ENCODE data around the gene QSOX2.

QSOX2 gene

DNA sequence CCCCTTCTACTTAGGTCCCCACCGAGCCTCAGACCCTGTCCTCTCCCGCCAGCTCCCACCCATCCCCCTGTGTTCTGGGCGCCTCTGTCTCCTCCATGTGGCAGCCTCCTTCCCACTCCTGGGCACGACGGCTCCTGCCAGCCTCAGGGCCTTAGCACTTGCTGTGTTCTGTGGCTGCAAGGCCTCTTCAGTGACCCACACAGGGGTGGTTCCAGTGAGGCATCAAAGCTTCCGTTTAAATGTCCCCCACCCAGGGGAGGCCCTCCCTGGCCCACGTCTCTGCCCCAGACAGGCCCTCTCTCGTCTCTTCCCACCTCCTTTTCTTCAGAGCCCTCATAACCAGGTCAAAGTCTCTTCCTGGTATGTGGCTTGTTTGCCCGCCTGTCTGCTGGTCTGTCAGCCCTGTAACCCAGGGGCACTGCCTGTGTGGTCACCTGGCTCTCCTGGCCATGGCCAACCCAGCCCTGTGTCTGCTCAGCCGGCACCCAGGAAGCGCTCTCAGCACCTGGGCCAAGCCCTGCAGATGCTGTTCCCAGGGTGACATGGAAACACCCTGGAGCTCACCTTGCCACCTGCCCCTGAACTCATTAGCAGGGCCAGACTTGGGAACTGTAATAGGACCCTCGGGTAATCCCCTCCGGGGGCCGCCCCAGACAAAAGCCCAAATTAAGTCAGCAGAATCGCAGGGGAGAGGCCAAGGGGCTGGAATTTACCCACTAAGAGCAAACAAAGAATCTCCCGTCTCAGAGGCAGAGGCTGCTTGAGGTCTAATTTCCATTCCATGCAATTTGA, 74.4 kb downstream of the QSOX2 start:
- DNase-seq: no peak

GRCh38 chr9:136170006-136170901, 75.4 kb downstream of the QSOX2 start:
- peak; percentile 42 for DNase-seq

DNA sequence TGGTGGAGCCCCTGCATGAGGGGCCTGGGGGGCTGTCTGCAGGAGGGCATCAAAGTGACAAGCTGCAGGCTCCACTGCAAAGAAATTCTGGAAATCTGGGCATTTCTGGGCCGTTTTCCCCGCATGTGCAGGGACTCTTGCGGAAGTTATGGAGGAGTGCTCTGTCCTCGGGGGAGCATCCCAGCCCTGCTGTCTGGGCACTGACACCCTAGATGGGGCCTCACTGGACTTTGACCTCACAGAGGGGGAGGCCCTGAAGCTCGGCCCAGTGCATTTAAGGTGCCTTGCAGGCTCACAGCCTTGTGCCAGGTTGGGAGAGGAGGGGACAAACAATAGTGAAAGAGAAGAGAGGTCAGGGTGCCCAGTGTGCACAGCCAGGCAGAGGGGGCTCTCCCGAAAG, 76.1 kb downstream of the QSOX2 start:
- no peak for DNase-seq

GRCh38 chr9:136163248-136163850, 82.3 kb downstream of the QSOX2 start:
- no peak for DNase-seq

GRCh38 chr9:136160995-136161610, 84.5 kb downstream of the QSOX2 start:
- DNase-seq: no peak

DNA sequence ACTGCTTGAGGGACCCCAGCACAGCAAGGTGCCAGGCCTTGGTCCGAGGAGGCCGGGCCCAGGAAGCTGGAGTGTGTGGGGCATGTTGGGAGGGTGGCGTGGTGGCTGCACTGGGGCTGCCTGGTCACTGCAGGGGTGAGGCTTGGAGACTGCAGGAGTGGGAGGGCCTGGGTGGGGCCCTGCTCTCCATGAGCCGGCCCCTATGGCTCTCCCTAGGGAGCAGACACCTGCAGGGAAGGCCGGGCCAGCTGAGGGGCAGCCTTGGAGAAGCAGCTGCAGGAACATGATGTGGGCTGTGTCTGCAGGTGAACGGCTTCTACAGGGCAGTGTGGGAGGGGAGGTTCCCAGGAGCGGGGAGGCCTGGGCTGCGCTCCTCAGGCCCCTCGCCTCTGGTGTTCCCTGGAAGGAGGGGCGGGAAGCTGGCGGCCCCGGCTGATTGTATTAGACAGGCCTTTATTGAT, 85.2 kb downstream of the QSOX2 start:
- no peak for DNase-seq

DNA sequence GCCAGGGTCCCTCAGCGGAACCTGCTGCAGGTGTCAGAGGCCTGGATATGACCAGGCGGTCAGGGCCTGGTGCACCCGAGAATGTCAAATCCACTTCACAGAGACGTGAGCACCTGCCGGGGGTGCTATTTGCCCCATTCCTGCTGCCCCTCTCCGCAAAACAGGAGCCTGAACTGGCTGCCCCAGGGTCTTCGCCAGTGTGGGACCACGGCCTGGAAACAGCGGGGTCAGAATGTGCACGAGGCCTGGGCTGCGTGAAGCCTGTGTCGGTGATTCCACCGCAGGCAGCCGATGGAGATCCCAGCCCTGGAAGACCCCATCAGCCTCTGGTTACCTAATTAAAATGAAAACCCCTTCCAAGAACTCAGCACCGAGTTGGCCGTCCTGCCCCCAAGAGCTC, 85.8 kb downstream of the QSOX2 start:
- no peak for DNase-seq

DNA sequence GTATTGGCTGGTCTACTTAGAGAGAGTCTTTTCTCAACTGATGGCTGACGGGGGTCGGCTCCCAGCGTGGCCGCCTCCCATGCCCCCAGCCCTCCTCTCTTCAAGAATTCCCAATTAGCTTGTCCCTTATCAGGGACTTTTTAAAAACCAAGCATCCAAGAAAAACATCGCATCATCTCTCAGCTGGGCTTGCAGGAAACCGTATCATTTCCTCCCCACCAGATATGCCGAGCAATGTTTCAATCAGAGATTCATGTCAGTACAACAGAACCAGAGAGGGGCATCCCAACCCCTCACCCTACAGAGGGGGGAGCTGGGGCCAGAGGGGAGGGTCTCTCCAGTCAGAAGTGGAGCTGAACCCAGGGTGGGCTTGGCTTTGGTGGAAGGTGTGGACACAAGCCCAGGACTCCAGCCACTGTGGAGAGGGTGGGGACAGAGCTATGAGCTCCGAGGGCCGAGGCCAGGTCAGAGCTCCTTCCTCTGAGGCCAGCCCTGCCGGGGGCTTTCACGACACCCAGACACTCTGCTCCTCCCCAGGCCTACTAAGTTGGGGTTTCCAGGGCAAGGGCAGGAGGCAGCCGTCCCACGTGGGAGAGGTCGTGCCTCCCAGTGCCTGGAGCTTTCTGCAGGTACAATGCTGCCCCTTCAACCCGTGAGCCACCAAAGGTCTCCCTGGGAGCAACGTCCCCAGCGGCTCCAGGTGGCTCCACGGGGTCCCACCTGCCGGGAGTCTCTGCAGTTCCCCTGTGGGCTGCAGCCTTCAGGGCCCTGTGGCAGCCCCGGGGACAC, 87.9 kb downstream of the QSOX2 start:
- DNase-seq: no peak

Data from CD4-positive, alpha-beta T cell treated with Interleukin-21 for 1 hour (primary cell).